Measurements from ENCODE around the gene CMC1. TPM values are rescaled to one million over a fixed set of nuclear protein-coding genes. Genes with fewer than 3 reads are reported as not detected.

The CMC1 gene
- total RNA-seq, 2 donors from 2014 or later: 10.5 to 16.2 TPM

- Histone ChIP-seq H3K36me3 (no peaks in the 10 kb centered on the region), H3K4me1 (replicated peaks) (no peaks in the 10 kb centered on the region), H3K4me3 (no peak overlapping the region), H3K27me3 (replicated peaks; ENCODE audit: insufficient read depth) (no peaks in the 10 kb centered on the region), H3K9me3 (no peaks in the 10 kb centered on the region), H3K27ac (no peak overlapping the region)
- DNase-seq (ENCODE audit: low spot score): no peak
- TF ChIP-seq, protein P1, sequence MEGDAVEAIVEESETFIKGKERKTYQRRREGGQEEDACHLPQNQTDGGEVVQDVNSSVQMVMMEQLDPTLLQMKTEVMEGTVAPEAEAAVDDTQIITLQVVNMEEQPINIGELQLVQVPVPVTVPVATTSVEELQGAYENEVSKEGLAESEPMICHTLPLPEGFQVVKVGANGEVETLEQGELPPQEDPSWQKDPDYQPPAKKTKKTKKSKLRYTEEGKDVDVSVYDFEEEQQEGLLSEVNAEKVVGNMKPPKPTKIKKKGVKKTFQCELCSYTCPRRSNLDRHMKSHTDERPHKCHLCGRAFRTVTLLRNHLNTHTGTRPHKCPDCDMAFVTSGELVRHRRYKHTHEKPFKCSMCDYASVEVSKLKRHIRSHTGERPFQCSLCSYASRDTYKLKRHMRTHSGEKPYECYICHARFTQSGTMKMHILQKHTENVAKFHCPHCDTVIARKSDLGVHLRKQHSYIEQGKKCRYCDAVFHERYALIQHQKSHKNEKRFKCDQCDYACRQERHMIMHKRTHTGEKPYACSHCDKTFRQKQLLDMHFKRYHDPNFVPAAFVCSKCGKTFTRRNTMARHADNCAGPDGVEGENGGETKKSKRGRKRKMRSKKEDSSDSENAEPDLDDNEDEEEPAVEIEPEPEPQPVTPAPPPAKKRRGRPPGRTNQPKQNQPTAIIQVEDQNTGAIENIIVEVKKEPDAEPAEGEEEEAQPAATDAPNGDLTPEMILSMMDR (IDR thresholded peaks at IDR 0.05): no peak
- no peak for TF ChIP-seq POLR2AphosphoS5 (IDR thresholded peaks at IDR 0.05)
- TF ChIP-seq POLR2A (IDR thresholded peaks at IDR 0.05): no peak
- intact Hi-C loops (cut with DNase I): no loop called here
- WGBS: 65% methylated on average over 7 of the region's 7 CpGs
These were observed 34.3 kb upstream of the CMC1 start for GRCh38 chr3:28207000-28207733.

DNA sequence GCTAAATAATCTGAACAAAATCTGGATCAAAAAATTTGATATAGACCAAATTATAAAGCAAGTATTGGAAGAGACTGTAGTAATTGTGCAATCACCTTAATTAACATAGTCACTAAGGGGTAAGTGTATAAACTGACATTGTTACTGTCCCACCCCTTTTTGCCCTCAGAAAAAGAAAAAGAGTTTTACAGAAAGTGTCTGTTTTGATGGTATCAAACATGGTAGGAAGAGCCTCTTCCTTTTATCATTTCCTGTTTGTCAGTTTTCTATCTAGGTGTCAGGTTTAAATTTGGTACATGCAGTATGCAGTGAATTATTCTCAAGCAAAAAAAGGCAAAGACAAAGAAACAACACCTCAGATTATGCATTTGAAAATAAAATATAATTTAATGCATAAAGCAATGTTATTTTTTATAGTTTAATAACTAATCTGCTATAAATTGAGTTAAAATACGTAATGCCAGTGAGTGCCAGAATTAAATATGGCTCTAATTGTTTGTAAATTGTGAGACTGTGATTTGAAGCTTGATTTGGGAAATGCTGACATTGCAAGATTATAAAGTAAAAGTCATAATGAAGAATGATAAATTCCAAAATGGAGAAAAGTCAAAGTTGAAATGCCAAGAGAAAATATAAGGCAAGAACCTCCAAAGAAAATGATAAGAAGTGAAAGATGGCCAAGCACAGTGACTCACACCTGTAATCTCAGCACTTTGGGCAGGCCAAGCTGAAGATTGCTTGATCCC, 30.3 kb upstream of the CMC1 start:
- DNase-seq (ENCODE audit: low spot score): no peak
- no peak overlapping the region for H3K27ac ChIP-seq

GRCh38 chr3:28212681-28213080, 28.7 kb upstream of the CMC1 start:
- no peak for DNase-seq (ENCODE audit: low spot score)
- Histone ChIP-seq H3K27ac (no peak overlapping the region), H3K4me1 (replicated peaks) (no peaks in the 10 kb centered on the region), H3K9me3 (no peaks in the 10 kb centered on the region), H3K36me3 (no peaks in the 10 kb centered on the region), H3K27me3 (replicated peaks; ENCODE audit: insufficient read depth) (no peaks in the 10 kb centered on the region), H3K4me3 (no peak overlapping the region)
- WGBS: 86% methylated on average over 1 of the region's 1 CpG
- TF ChIP-seq POLR2A (IDR thresholded peaks at IDR 0.05) (no peak), POLR2AphosphoS5 (IDR thresholded peaks at IDR 0.05) (no peak)
- TF ChIP-seq, protein P1 (IDR thresholded peaks at IDR 0.05): no peak
- intact Hi-C loops (cut with DNase I): no loop called here

More for the DNA sequence above, 30.3 kb upstream of the CMC1 start:
- intact Hi-C loops (cut with DNase I): no loop called here
- Histone ChIP-seq H3K4me1 (replicated peaks) (no peaks in the 10 kb centered on the region), H3K4me3 (no peak overlapping the region), H3K36me3 (no peaks in the 10 kb centered on the region), H3K9me3 (no peaks in the 10 kb centered on the region), H3K27me3 (replicated peaks; ENCODE audit: insufficient read depth) (no peaks in the 10 kb centered on the region)
- TF ChIP-seq POLR2A (IDR thresholded peaks at IDR 0.05) (no peak), POLR2AphosphoS5 (IDR thresholded peaks at IDR 0.05) (no peak)
- TF ChIP-seq, protein P1 (IDR thresholded peaks at IDR 0.05): no peak
- WGBS: 78% methylated on average over 1 of the region's 1 CpG

GRCh38 chr3:28215407-28215806, 26.0 kb upstream of the CMC1 start:
- DNase-seq (ENCODE audit: low spot score): no peak
- TF ChIP-seq, protein P1 (IDR thresholded peaks at IDR 0.05): no peak
- TF ChIP-seq POLR2A (IDR thresholded peaks at IDR 0.05) (no peak), POLR2AphosphoS5 (IDR thresholded peaks at IDR 0.05) (no peak)
- Histone ChIP-seq H3K27ac (no peak overlapping the region), H3K9me3 (no peaks in the 10 kb centered on the region), H3K4me1 (replicated peaks) (no peaks in the 10 kb centered on the region), H3K4me3 (no peak overlapping the region), H3K36me3 (no peaks in the 10 kb centered on the region), H3K27me3 (replicated peaks; ENCODE audit: insufficient read depth) (no peaks in the 10 kb centered on the region)
- intact Hi-C loops (cut with DNase I): no loop called here
- 96% methylated on average over 3 of the region's 3 CpGs for WGBS
